Activated T-cell treated with anti-CD3 and anti-CD28 coated beads for 48 hours (primary cell): ENCODE results near the gene RALGPS1.

Experiments used
- DNase-seq: peaks from one replicate; pipeline ENCODE4 v3.0.0-alpha.2; 2020; ENCODE audit warnings: low read depth

Gene RALGPS1

DNA sequence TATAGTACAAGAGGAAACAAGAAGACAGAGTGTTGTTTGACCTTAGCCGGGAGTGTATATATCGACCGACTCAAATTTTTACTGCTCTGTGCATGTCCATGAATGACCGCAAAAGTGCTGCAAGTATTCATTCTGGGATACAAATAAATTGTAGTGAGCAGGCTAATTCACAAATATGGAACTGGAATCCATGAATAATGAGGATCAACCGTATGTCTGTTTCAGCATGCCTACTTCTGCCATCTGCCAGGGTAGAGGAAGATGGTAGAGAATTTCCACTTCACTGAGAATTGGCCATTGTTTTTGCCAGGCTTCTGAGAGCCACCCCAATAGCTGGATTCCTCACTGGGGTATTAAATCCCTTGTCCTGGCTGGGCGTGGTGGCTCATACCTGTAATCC lies 8.5 kb upstream of the RALGPS1 start:
- DNase-seq, result no peak

DNA sequence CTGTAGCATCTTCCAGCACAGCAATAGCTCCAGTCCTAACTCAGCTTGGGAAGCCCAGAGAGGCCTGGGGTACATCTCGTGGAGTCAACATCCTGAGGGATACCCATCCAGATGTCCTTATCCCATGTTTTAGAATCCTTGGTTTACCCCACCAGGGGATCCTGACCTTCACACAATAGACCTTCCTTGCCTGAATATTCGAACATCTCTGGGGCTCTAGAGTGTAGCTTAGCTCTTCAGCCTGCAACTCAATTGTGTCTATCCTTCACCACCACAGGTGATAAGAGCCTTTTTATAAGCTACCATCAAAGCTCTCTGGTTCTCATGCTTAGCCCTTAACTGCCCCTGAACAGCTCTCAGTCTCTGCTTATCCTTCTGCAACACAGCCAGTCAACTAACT lies 7.5 kb upstream of the RALGPS1 start:
- no peak for DNase-seq

DNA sequence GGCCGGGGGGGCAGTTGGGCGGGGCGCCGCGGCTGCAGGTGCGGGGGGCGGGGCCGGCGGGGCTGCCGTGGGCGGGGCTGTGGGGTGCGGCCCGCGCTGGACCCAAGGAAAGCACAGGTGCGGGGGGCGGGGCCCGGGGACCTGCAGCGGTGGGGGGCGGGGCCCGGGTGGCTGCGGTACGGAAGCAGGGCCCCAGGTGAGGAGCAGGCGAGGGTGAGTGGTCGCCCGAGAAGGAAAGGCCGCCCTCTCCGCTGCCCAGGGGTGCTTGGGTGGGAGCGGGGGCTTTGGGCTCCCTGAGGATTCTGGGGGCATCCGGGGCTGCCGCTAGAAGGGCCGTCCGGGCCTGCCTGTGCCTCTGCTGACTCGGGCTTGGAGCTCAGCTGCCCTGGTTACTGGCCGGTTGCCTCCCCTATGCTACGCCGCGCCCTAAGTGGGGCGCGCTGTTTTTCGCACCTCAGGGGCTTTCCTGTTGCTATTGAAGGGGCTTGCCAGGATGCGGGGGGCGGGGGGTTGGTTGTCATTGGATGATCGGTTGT lies 767 bp downstream of the RALGPS1 start:
- no peak for DNase-seq

DNA sequence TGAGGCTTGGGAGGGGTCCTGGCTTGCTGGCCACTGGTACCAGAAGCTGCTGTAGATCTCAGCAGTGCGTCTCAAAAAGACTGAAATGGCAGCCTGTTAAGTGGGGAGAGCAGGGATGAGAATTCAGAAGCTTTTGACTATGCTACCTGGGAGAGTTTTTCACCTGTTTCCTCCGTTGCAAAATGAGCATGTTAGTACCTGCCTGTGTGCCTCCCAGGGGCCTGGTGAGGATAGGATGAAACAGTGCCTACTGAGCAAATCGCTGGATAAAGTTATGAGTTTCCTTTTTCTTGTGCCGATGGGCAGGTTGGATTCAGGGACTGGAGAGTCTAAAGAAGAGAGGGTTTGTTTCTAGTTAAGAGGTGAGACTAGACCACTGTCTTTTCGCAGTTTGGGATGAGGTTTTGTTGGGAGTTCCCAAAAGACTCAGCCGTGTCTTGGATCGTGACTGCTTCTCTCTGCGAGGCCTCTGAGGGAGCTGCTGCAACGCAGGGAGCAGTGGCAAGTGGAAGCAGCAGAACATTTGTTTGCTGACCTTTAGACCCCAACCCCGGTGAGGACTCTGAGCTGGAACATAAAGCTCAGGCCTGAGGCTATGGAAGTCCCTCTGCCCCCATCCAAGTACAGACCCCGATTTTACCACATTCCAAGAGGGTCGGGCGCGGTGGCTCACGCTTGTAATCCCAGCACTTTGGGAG lies 1.4 kb downstream of the RALGPS1 start:
- no peak for DNase-seq

DNA sequence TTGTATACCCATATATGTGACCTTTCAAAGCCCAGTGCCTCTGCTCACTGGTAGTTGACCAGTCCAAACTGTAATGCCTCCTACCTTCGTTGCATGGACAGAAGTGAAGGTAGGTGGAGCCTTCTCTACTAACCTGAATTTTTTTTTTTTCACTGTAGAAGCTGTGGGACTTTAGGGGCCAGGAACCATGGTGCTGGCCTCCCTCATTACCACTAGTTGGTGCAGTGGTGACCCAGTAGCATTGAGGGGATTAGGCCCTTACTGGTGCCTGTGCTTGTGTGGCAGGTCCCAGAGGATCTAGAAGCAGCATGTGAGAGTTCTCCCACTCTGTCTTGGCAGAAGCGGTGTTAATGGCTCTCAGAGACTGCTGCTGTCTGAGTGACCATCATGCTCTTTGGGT lies 2.3 kb downstream of the RALGPS1 start:
- DNase-seq, result no peak

DNA sequence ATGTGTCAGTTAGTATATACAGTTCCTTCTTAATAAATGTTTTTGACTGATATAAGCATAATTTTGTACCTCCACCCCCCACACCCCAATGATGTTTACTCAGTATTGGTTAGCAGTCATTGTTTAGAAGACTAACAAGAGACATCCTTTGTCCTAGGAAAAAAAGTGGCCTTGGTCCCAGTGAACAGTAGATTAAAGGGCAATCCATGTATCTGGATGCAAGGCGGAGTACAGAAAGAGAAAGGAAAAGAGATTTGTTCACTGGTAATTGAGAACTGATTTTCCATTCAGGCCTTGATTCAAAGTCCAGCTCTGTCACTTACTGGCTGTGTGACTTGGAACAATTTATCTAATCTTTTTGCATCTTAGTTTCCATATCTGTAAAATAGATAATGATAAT lies 4.6 kb downstream of the RALGPS1 start:
- DNase-seq, result no peak

DNA sequence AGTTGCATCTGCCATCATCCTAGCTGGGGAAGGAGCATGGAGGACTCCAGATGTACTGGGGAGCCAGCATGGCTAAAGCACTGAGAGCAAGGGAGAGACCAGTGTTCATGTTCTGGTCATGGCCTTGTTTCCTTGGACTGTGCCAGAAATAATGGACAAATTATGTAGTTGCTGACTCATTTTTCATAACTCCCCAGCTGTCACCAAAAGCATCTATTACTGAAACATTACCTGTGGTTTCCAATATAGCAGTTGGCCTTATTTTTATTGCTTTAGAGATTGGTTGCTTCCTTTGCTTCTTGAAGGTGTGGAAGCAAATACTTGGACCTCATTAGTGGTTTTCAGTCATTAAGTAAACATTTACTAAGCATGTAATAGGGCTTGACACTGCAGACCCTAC lies 11.3 kb downstream of the RALGPS1 start:
- no peak for DNase-seq

DNA sequence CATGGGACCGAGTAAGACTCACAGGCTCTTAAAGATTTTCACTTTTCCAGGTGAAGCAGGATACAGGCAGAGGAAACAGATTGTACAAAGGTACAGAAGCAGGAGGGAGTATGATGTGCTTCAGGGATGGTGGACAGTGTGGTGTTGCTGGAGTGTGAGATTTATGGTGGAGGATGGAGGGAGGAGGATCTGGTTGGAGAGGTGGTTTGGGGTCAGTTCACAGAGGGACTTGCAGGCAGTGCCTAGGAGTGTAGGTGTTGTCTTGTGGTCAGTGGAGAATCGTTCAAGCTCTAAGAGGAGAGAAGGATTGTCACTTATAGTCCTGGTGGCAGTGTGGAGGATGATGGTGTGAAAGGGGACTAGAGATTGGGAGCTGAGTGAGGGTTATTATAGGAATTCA lies 11.8 kb downstream of the RALGPS1 start:
- no peak for DNase-seq

DNA sequence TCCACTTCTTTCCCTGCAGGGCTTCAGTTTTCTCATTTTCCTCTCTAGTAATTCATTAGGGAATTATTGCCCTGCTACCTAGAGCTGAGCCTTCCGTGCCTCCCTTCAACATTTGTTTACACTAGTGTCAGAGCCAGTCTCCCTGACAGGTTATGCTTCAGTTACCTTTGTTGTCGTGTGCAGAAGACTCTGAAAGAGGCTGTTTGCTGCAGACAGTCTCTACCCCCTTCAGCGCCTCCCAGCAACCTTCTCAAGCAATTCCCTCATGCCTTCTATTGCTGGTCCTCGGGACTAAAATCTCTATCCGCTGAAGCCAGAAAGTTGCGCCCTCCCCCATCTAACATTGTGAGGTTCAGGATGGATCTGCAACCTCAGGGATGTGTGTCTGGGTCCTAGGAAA lies 12.8 kb downstream of the RALGPS1 start:
- no peak for DNase-seq

DNA sequence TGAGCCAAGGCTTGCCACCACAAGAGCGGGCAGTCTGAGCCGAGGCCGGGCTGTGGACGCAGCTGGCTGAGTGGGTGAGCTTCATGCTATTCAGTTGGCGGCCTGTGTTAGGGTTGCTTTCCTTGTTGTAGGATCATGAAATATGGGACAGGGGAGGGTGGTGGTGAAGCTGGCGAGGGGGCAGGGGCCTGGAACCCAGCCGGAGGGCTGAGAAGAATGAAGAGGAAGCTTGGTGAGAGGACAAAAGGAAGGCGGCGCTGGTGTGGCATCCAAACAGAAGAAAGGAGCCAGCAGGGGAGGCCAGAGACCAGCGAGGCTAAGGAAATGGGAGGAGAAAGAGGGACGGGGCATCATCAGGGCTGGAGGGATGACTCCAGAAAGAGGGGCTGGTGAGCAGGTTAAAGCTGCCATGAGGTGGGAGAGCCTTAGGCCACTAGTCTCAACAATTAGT lies 18.3 kb downstream of the RALGPS1 start:
- no peak for DNase-seq

DNA sequence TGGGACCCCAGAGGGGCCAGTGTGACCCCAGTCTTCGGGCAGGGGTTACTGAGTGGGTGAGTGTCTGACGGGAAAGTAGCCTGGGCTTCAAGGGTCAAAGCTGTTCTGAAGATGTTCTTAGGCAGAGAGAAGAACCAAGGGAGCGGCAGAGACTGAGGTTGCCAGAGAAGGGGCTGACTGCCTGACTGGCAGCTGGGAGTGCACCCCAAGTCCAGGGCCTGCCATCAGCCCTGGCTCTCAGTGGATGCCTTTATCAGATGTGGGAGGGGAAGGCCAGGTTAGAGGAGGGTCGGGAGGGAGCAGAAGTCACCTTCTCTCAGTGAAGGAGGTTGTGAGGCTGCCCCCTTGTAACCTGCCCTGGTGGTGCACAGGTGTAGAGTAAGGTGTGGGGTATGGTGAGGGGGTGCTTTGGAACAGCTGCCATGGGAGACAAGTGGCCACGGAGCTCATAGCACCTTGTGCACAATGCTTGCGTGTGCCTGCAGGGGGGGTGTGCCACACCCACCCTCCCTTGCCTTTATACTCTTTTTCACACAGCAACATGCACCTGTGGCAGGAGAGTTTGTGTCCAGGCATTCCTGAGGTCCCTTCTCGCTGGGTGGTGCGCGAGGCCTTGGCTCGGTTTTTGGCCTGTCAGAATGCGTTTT lies 18.9 kb downstream of the RALGPS1 start:
- DNase-seq, result no peak

DNA sequence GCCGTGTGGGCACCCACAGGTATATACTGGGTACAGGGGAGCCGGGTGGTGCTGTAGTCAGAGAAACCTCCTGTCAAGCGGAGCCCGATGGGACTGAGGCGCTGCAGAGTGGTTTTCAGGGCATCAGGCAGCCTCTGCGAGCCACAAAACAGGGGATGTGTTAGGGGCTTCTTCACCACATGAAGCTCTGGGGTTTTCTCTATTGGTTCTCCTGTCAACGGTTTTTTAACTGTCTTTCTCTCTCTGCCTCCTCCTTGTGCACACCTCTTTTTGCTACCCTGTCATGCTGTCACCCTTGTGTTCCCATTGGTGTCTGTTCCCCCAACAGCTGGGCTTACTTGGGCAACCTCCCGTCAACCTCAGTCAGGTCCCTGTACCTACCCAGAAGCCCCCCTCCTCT lies 19.9 kb downstream of the RALGPS1 start:
- DNase-seq, result no peak

DNA sequence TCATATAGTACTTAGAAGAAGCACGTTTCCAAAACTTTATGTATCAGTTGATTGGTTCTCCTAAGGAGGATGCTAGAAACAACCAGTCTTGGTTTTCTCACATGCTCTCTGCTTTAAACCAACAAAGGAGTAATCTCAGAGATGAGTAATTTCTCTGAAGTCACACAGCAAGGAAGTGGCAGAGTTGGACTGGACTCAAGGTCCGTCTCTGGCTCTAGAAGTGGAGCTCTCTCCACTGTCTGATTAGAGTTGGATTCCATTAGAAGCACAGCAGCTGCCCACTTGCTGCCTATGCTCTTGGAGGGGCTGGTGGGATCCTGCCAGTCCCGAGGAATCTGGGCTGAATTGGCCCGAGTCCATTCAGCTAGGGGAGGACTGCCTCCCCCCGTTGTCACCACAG lies 21.0 kb downstream of the RALGPS1 start:
- no peak for DNase-seq

DNA sequence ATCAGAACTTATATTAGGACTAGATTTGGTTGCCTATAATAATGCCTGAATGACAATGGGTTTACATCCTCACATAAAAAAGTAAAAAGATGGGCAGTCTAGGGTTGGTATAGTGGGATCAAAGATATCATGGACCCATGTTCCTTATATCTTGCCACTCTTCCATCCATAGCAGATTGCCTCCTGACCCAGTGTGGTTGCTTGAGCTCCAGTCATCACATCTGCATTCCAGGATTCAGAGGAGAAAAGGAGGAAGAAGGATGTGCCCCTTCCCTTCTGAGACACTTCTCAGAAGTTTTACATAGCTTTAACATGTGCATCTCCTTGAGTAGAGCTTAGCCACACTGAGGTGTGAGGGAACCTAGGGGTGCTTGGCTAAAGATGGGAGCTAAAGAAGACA lies 22.9 kb downstream of the RALGPS1 start:
- DNase-seq, result no peak

DNA sequence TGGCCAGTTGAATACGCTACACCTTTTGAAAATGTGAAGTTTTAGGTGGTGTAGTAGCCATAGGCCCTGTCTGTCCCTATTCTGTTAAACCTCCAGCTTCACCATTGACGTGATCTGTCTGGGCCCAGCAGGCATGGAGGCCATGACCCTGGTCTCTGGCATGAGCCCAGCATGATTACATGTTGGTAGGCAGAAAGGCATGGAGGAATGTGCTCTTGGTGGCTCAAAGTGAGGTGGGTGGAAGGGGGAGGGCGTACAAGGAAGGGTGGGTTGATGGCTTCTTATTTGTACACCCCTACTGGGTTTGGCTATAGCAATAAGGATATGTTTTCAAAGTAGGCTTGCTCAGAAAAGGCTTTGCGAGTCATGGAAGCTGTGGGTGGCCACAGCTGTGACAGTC lies 23.7 kb downstream of the RALGPS1 start:
- no peak for DNase-seq

DNA sequence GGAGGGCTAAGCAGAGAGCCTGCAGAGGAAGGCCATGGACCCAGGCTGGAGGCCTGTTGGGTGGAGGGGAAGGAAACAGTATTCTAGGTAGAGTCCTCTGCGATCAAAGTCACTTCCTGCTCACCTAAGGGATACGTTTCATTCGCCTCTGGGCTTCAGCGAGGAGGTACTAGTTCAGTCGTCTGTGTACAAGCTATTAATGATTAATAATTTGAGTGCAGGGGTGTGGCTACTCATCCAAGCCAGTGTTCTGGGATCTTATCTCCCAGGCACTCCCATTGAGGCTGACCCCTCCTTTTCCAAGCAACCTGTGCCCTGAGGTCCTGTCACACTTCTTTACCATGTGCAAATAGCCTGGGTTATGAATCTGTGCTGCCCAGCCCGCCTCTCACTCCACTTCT lies 25.2 kb downstream of the RALGPS1 start:
- DNase-seq, result no peak

DNA sequence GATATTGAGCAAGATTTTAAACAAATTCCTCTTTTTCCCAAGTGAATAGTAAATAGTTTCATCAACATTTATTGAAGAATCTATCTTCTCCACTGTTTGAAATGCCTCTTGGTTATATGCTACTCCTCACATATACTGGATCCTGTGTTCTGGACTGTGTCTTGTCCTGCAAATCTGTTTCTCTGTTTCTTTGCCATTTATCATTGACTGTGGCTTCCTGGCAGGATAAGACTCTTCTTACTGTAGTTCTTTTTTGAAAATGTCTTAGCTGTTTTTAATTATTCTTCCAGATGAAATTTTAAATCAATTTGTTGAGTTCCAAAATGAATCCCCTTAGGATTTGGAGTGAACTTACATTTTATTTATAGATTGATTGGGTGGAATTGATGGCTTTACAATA lies 27.8 kb downstream of the RALGPS1 start:
- no peak for DNase-seq

DNA sequence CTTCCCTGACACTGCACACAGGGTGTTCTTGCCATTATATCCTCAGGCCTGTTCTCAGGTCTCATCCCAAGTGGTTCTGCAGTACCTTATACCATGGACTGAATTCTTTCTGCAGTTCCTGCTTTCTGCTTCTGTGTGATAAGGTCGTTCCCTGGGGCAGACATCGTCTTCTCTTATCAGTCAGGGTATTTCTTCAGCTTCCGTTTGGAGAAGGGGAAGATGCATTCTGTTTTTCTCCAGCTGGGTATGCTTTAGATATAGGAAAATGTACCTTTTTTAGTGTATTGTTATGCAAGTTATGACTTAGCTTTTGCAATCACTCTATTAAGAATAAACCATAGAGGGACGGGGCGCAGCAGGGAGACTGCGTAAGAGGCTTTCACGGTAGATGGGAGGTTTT lies 31.1 kb downstream of the RALGPS1 start:
- DNase-seq, result no peak

DNA sequence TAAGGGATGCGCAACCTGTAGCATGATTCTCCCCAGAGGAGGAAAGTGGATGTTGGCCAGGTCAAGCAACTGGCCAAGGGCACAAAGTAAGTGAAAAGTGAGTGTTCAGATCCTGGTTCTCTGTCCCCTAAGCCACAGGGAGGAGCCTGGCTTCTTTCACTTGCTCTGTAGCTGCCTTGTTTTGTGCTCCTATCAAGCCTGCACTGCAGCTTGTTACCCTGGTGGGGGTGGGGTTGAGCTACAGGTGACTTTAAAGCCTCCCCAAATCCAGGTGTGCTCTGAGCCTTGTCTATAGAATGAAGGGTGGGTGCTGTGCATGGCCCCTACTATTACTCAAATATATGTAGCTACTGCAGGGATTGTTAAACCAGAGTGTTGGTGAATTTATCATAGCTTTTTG lies 32.9 kb downstream of the RALGPS1 start:
- DNase-seq, result no peak

DNA sequence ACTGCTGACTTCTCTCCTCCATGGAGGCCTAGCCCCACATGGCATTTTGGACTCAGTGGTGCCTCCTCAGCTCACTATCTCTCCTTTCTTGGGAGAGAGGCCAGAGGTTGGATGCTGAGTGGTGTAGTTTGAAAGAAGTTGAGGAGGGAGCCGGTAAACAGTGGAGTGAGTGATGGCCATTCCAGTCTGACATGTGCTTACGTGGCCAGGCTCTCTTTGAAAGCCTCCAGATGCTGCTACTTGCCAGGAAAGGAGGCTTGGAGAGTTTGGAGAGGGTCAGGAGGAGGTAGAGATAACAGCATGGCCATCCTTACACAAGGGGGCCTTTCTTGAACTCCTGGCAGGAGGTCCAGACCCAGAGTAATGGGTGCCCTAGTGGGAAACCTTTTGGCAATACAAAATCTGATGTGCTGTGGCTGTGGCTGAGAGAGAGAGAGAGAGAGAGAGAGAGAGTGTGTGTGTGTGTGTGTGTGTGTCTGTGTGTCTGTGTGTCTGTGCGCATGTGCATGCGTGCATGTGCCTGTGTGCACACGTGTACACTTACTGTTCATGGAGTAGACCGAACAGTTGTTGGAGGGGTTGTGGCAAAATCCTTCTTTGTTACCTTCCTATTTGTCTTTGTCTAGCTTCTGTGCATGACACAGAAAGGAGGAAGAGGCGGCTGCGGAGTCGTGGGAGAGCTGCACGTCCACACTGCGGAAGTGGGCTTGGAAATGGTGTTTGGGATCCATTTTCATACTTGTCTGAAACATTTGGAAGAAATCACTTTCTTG lies 37.8 kb downstream of the RALGPS1 start:
- no peak for DNase-seq

DNA sequence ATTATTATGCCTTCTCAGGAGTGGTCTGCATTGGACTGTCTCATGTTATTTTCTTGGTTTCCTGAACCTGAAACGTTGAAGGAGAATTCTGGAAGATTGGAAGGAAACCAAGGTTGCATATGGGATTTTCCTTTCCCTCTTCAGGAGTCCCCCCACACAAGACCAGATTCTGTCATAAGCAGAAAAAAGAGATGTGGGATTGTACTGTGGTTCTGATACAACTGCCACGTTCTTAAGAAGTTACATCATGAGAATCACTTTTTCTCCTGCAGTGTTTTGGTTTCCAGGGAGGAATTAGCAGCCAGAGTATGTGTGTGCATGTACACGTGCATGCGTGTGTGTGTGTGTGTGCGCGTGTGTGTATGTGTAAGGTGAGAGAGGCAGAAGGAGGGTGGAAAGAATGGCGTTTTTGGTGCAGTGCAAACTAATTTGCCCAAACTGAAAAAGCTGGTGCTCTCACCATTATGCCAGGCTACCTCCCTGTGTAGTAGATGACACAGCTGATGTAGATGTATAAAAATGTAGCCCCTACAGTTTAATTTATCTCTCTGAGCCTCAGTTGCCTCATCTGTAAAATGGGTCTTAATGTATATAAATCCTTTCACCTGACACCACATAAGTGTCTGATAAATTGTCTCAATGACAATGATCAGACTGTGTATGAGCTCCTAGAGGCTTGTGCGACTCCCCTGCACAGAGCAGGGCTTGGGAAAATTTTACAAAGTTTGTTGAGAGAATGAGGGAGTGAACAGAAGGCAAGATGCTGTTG lies 38.6 kb downstream of the RALGPS1 start:
- no peak for DNase-seq

DNA sequence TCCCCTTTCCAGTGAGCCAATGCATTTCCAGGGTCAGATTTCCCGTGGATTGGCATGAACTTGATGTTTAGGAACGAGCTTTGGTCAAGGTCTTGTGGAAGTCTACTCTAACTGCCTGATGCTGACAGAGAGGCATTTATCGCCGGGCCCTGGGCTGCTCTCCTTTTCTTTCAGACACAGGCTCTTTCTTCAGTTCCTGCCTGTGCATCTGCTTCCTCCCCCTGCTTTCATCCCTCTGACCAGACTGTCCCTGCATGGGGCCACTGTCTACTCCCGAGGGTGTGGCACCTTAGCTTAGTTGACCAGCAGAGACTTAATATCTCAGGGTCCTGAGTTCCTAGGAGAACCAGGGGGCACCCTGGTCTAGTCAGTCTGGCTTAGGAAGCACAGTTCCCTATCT lies 41.2 kb downstream of the RALGPS1 start:
- DNase-seq, result no peak
